GDM1 (cell line): Measurements from ENCODE around the gene ADCY9.

Experiments used
- DNase-seq: peaks from one replicate; lab custom pipeline; 2025; lab: John Stamatoyannopoulos, UW

ADCY9 gene

GRCh38 chr16:4003576-4003975 lies 112.7 kb downstream of the ADCY9 start:
- DNase-seq = no peak

DNA sequence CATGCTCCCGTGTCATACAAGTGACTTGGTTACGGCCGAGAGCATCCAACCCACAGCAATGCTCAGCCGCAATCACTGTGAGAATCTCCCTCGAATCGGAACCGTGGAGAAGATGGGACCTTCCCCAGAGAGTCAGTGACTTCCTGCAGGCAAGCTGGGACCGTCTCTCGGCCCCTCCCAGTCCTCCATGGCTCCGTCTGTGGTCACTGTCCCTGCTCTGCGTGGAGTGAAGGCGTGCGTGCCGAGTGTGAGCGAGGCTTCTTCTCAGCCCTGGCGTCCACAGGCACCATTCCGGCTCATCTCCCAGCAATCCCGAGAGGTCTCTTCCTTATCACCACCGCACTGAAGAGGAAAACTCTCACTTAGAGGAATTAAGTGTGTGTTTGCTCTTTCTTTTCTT lies 113.1 kb downstream of the ADCY9 start:
- no peak for DNase-seq

DNA sequence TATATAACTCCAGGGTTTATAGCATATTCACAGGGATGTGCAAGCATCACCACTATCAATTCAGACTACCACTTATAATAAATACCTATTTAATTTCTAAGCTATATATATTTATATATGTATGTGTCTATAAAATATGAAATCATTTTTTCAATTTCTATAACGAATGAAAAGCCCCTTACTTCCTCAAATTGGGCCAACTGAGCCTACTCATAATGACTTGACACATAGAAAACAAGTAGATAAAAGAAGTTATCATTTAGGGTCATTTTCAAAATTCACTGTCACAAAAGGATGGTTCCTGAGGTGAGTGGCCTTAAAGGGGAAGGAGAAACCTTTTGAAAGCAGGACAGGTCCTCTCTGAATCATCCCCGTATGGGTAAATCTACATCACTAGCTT lies 114.1 kb downstream of the ADCY9 start:
- DNase-seq = no peak

DNA sequence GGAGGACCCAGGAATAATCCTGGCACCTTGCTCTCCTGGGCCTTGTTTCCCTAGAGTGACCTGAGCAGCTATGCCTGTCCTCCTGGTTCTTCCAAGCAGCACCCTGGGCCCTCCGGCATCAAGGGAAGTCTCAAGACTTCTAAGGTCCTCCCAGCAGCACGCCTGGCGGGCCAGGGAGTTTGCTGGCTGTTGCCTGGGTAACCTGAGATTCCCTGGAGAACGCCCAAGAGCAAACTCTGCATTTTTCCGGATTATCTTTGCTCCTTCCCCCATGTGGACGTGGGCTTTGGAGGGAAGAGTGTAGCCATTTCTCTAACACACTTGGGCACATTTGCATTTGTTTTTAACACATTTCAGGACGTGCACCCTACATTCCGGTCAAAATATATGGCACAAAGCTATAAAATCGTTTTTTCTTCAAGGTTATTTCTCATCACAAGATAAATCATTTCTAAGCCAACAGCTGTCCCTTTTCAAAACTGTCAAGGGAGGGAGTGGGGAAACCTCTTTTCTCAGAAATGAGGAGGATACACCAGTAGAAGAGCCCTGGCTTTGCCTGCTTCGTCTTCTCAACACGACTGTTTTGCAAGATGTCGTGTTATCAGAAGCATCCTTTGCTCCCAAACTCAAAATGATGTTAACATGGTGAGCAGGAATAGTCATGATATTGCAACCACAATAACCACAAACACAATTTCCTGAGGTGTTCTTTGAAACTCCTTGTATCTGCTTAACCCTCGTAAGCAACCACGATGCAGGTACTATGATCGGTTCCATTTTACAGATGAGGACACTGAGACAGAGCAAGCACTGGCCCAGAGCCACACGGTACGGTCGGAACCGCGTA lies 116.5 kb downstream of the ADCY9 start:
- no peak for DNase-seq

- DNase-seq = no peak
Measured at GRCh38 chr16:3998793-3999478, 117.3 kb downstream of the ADCY9 start.

DNA sequence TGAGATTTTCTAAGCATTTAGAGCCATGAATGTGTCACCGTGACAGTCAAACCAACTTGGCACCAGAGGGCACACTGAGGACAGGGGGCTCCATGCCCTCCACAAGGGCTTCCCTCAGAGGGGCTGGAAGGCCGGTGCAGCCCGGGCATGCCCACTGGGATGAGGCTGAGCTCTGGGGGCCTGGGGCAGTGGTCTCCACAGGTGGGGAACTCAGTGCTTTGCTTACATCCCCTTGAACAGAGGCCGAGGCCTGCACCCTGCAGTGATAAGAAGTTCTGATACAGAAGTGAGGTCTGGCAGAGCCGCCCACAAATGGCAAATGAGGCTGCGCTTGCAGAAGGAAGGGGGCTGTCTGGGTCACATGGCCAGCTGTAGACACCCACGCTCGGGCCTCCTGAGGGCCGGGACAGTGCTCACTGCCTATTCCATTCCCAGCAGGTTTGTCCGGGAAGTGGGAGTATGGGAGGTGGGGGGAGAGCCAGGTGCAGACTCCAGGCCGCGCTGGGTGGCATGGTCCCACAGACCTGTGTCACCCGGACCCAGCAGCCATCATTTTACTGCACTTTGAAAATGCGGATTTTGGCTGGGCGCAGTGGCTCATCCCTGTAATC lies 118.9 kb downstream of the ADCY9 start:
- DNase-seq = no peak

DNA sequence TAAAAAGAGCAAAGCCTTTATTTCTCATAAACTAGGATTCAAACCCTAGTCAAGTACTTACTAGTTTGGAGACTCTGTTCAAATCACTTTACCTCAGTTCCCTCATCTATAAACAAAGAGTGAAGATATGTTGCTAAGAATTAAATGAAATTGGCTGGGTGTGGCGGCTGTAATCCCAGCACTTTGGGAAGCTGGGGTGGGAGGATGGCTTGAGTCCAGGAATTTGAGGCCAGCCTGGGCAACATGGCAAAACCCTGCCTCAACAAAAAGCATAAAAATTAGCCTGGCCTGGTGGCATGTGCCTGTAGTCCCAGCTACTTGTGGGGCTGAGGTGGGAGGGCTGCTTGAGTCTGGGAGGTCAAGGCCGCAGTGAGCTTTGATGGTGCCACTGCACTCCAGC lies 121.2 kb downstream of the ADCY9 start:
- no peak for DNase-seq

DNA sequence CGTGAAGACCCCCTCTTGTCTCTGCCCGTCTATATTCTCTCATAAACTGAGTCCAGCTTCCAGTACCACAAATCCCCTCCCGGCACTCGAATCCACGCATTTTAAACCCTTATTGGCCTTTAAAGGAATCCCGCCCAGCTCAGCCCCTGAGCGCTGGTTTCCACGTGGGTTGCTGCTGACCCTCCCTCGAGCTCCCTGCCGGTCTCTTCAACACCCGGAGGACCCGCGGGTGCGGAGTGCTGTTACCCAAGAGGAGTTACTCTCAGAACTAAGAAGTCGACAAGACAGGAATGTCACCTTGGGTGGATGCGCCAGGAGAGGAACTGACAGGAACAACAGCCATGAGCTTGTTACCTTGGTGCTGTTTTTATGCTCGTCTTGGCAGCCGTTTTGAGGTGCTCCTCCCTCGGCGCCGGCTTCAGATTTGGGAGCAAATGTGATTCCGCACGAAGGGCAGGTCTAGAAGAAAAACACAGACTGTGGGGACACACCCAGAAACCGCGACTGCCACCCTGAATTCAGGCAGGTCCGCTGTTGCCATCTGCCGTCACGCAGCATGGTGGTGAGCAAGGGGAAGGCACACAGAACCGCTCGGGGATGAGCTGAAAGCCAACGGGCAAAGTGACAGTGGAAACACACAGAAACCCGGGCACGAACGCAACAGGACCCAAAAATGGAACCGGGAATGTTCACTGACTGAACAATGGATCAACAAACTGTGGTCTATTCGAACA lies 123.0 kb downstream of the ADCY9 start:
- DNase-seq = no peak

GRCh38 chr16:3992297-3993051 lies 123.8 kb downstream of the ADCY9 start:
- DNase-seq = no peak

GRCh38 chr16:3988824-3989223 lies 127.4 kb downstream of the ADCY9 start:
- no peak for DNase-seq

DNA sequence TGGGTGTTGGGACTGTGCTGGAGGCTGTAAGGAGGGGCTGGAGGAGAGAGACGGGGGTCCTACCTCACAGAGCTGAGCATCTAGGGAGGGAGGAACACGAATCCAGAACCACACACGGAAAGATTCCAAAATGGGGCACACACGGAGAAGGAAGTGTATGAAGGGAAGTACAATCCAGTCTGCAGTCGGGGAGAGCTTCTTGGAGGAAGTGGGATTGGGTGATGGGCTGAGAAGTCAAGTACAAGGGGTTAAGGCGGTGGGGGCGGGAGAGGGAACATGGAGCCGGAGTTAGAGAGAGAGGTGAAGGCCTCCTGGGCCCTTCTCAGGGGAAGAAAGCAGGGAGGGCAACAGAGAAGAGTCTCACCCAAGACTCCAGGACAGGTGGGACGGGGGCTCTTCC lies 128.2 kb downstream of the ADCY9 start:
- no peak for DNase-seq

GRCh38 chr16:3987231-3987630 lies 129.0 kb downstream of the ADCY9 start:
- no peak for DNase-seq

DNA sequence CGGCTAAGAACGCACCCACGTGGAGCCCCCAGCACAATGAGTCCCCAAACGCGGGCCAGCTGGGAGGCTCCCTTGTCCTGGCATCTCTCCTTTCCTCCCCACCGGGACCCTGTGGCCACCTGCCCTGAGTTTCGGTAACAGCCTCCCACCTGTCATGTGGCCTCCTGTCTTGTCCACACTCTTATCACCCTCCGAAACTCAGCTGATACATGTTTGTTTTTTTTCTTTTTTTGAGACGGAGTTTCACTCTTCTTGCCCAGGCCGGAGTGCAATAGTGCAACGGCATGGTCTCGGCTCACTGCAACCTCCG lies 130.1 kb downstream of the ADCY9 start:
- no peak for DNase-seq

DNA sequence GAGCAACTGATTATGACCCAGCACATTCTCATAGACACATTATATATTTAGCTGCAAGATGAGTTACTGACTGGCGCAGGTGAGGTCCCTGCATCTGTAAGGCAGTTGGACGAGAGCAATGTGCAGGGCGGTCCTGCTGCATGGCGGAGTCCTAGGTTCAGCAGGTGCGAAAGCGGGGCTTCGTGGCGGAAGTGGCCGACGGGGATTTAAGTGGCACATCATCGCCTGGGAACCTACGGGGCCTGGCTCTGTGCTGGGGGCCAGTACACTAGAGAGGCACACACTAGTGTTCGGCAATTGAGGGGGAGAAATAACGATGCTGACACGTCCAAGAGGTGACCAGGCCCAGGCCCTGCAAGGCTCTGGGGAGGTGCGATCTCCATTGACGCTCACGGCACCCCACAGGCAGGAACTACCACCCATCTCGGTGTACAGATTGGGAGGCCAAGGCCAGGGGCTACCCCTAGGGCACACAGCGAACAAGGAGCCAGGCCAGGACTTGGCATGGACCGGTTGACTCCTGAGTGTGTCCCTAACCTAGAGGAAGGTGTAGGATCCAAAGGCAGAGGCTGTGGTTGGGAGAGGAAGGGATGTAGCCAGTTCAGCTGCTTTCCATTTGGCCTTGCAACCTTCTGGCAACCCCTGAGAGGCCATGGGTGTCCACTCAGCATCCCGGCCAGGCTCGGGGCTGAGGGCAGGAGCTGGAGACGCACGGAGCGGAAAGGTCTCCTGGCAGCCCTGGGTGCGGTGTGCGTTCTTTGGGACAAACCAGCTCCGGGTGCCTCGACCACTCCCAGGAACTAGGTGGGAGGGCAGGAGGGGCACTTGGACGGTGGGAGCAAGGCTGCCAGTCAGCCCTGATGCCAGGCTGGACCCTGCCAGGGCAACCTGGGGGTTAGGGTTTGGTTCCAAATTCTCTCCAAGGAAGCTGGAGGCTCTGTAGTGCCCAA lies 131.9 kb downstream of the ADCY9 start:
- DNase-seq = no peak

- DNase-seq = no peak
Measured at GRCh38 chr16:3983081-3983520, 133.1 kb downstream of the ADCY9 start.

GRCh38 chr16:3982216-3982615 lies 134.0 kb downstream of the ADCY9 start:
- DNase-seq = no peak

DNA sequence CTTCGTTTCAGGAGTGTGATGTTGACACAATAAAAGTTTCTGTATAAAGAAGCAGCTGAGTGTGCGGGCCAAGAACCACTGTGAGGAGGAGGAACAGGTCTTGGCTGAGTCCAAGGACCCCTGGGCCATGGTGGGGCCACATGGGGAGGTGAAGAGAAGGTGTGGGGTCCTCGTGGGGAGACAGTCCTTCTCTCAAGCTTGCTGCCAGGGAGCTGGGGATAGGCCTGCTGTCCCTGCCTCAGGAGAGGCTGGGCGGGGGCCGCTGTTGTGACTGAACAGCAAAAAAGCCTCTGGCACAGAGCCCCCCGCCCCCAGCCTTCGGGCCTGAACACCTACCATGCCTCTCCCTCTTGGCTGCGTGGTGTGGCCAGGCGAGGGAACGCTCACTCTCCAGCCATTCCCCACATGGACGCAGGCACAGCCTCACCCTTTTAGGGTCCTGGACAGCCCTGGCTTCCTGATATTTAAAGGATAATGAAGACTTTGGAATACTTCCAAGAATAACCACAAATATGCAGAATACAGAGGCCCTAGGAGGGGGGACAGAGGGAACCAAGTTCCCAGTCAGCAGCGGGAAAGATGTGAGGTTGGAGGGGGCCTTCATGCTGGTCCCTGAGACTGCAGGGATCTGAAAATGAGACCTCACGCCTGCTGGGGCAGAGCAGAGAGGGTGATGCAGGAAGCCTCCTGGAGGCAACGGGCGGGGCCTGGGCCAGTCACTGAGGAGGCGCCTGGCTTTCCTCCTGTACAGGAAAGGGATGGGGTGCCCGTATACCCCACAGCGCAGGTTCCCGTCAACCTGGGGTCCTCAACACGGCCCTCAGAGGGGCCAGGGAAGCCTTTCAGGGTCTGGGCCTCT lies 135.8 kb downstream of the ADCY9 start:
- DNase-seq = no peak

GRCh38 chr16:3979518-3979917 lies 136.7 kb downstream of the ADCY9 start:
- no peak for DNase-seq

GRCh38 chr16:3979070-3979469 lies 137.2 kb downstream of the ADCY9 start:
- DNase-seq = no peak

- DNase-seq = no peak
Measured at GRCh38 chr16:3977376-3977775, 138.9 kb downstream of the ADCY9 start.
